GM10266 (cell line): ENCODE results near the gene MTNR1A.

ENCODE experiments used
- DNase-seq: peaks from one replicate; pipeline ENCODE4 v3.0.0; 2012; ENCODE audit errors: extremely low spot score
- CTCF ChIP-seq: IDR thresholded peaks from 2 replicates; pipeline ENCODE4 v1.5.1; 2012; ENCODE audit warnings: mild to moderate bottlenecking, low read depth; ENCODE audit not compliant: control insufficient read depth, insufficient read depth; ENCODE audit errors: missing control alignments

Gene MTNR1A

GRCh38 chr4:186497043-186497442, 58.3 kb downstream of the MTNR1A start:
- no peak for TF ChIP-seq CTCF

GRCh38 chr4:186494496-186494895, 60.9 kb downstream of the MTNR1A start:
- DNase-seq: no peak
- TF ChIP-seq CTCF: no peak

More at GRCh38 chr4:186497043-186497442, 58.3 kb downstream of the MTNR1A start:
- no peak for DNase-seq

GRCh38 chr4:186487726-186488125, 67.6 kb downstream of the MTNR1A start:
- no peak for DNase-seq
- no peak for TF ChIP-seq CTCF

- TF ChIP-seq CTCF: no peak
- DNase-seq: no peak
Observed at GRCh38 chr4:186486172-186486571, 69.2 kb downstream of the MTNR1A start.

- no peak for DNase-seq
- no peak for TF ChIP-seq CTCF
Observed at GRCh38 chr4:186485561-186486062, 69.8 kb downstream of the MTNR1A start.

GRCh38 chr4:186485150-186485549, 70.2 kb downstream of the MTNR1A start:
- TF ChIP-seq CTCF: no peak
- no peak for DNase-seq

- DNase-seq: no peak
- TF ChIP-seq CTCF: no peak
Observed at GRCh38 chr4:186483656-186484055, 71.7 kb downstream of the MTNR1A start.
